Measurements from ENCODE around the gene SLC29A1. TPM values are rescaled to one million over a fixed set of nuclear protein-coding genes. Genes with fewer than 3 reads are reported as not detected.

Gene SLC29A1
- total and polyA plus RNA-seq, 4 donors = 19.1 to 42.7 (median 26.4) TPM

DNA sequence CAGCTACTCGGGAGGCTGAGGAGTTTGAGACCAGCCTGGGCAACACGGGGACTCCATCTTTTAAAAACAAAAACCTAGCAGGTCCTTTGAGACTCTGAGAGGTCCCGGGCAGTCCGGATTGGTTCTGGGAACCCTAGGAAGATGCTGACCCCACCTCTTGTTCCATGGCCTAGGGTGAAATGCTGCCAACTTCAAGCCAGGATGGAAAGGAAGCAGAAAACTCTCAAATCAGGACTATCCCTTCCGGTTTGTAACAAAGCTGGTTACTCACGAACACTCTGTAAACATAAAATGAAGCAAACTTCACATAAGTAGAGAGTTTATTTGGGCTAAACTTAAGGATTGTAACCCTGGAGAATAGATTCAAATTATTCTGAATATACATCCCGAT lies 36.8 kb upstream of the SLC29A1 start:
- no peak overlapping the region for H3K27ac ChIP-seq (ENCODE audit: low read depth in 1 of 2, low read length in 1 of 2)

DNA sequence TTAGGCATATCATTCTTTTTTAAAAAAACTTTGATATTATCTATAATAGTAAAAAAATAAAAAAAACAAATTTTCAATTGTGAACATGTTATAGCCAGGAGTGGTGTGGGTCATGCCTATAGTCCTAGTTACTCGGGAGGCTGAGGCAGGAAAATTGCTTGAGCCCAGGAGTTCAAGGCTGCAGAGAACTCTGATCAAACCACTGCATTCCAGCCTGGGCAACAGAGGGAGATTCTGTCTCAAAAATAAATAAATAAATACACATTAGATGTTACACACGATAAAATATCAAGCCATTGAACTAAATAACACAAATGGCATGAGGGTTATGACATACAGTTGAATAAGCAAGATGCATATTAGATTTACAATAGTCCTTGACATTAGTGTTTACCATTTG lies 34.6 kb upstream of the SLC29A1 start:
- WGBS, 2 donors = 84 to 91% methylated on average over 2 of the region's 2 CpGs
- Histone ChIP-seq H3K4me3 (no peak overlapping the region), H3K9ac (ENCODE audit: insufficient read depth in 1 of 2, low read length in 2 of 2) (no peak overlapping the region), H3K9me3 (ENCODE audit: control insufficient read depth in 4 of 4, insufficient read depth in 3 of 4, low read length in 3 of 4) (no peaks in the 10 kb centered on the region), H3K27me3 (ENCODE audit: control insufficient read depth in 3 of 3, insufficient read depth in 3 of 3, low read length in 2 of 3) (no peaks in the 10 kb centered on the region), H3K4me1 (ENCODE audit: control insufficient read depth in 5 of 5, insufficient read depth in 5 of 5, low read length in 5 of 5) (peaks cover 0 to 10% (median 0%) of the 10 kb centered on the region in 5 donors), H3K27ac (ENCODE audit: low read depth in 1 of 2, low read length in 1 of 2) (no peak overlapping the region), H3K36me3 (ENCODE audit: control insufficient read depth in 4 of 4, insufficient read depth in 4 of 4, low read length in 4 of 4) (no peaks in the 10 kb centered on the region)
- DNase-seq = no peak
- ATAC-seq (ENCODE audit: insufficient read depth, low FRiP score) = no peak
- TF ChIP-seq, protein P1, sequence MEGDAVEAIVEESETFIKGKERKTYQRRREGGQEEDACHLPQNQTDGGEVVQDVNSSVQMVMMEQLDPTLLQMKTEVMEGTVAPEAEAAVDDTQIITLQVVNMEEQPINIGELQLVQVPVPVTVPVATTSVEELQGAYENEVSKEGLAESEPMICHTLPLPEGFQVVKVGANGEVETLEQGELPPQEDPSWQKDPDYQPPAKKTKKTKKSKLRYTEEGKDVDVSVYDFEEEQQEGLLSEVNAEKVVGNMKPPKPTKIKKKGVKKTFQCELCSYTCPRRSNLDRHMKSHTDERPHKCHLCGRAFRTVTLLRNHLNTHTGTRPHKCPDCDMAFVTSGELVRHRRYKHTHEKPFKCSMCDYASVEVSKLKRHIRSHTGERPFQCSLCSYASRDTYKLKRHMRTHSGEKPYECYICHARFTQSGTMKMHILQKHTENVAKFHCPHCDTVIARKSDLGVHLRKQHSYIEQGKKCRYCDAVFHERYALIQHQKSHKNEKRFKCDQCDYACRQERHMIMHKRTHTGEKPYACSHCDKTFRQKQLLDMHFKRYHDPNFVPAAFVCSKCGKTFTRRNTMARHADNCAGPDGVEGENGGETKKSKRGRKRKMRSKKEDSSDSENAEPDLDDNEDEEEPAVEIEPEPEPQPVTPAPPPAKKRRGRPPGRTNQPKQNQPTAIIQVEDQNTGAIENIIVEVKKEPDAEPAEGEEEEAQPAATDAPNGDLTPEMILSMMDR (IDR thresholded peaks at IDR 0.05; ENCODE audit: control extremely low read depth, extremely low read depth) = no peak

More for the DNA sequence above, 36.8 kb upstream of the SLC29A1 start:
- WGBS, 2 donors = 70 to 84% methylated on average over 7 of the region's 7 CpGs
- Histone ChIP-seq H3K9me3 (ENCODE audit: control insufficient read depth in 4 of 4, insufficient read depth in 3 of 4, low read length in 3 of 4) (no peaks in the 10 kb centered on the region), H3K4me1 (ENCODE audit: control insufficient read depth in 5 of 5, insufficient read depth in 5 of 5, low read length in 5 of 5) (peaks cover 0 to 4% (median 0%) of the 10 kb centered on the region in 5 donors), H3K27me3 (ENCODE audit: control insufficient read depth in 3 of 3, insufficient read depth in 3 of 3, low read length in 2 of 3) (no peaks in the 10 kb centered on the region), H3K36me3 (ENCODE audit: control insufficient read depth in 4 of 4, insufficient read depth in 4 of 4, low read length in 4 of 4) (no peaks in the 10 kb centered on the region), H3K9ac (ENCODE audit: insufficient read depth in 1 of 2, low read length in 2 of 2) (no peak overlapping the region), H3K4me3 (no peak overlapping the region)
- TF ChIP-seq, protein P1 (IDR thresholded peaks at IDR 0.05; ENCODE audit: control extremely low read depth, extremely low read depth) = no peak
- DNase-seq (no peak), ATAC-seq (ENCODE audit: insufficient read depth, low FRiP score) (no peak)

DNA sequence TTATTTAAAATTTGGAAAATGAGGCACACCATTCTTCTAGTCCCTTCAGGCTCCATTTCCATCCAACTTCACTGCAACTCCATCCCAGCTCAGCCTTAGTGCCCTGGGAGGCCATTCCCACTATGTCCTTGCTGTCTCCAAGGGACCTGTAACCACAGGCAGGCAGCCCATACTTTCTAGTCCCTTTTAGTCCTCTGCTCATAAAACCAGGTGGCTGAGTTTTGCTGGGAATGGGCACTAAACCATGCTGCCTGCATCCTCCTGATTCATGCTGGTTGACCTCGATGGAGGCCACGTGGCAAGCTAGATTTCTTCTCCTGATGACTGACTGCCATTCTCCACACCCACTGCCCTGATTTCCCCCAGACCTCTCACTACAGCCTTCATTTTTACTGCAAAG lies 34.1 kb upstream of the SLC29A1 start:
- WGBS, 2 donors = 66 to 81% methylated on average over 2 of the region's 2 CpGs
- Histone ChIP-seq H3K9ac (ENCODE audit: insufficient read depth in 1 of 2, low read length in 2 of 2) (no peak overlapping the region), H3K36me3 (ENCODE audit: control insufficient read depth in 4 of 4, insufficient read depth in 4 of 4, low read length in 4 of 4) (no peaks in the 10 kb centered on the region), H3K4me3 (no peak overlapping the region), H3K9me3 (ENCODE audit: control insufficient read depth in 4 of 4, insufficient read depth in 3 of 4, low read length in 3 of 4) (no peaks in the 10 kb centered on the region), H3K27me3 (ENCODE audit: control insufficient read depth in 3 of 3, insufficient read depth in 3 of 3, low read length in 2 of 3) (no peaks in the 10 kb centered on the region), H3K27ac (ENCODE audit: low read depth in 1 of 2, low read length in 1 of 2) (no peak overlapping the region), H3K4me1 (ENCODE audit: control insufficient read depth in 5 of 5, insufficient read depth in 5 of 5, low read length in 5 of 5) (peaks cover 0 to 10% (median 0%) of the 10 kb centered on the region in 5 donors)
- TF ChIP-seq, protein P1 (IDR thresholded peaks at IDR 0.05; ENCODE audit: control extremely low read depth, extremely low read depth) = no peak
- DNase-seq (no peak), ATAC-seq (ENCODE audit: insufficient read depth, low FRiP score) (no peak)

DNA sequence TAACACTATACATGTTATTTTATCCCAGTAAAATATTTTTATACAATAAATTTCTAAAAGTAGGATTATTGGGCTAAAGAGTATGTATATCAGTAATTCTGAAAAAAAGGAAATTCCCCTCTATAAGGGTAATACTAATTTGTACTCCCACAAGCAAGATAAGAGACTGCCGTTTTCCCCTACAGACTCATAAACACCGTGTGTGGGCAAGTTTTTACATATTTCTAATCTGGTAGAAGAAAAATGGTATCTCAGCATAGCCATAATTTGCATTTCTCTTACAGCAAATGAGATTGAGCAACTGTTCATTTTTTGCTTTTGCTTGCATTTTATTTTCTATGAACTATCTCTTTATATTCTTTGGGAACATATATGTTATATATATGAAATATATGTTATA lies 32.7 kb upstream of the SLC29A1 start:
- no peak overlapping the region for H3K4me3 ChIP-seq
- no peak overlapping the region for H3K9ac ChIP-seq (ENCODE audit: insufficient read depth in 1 of 2, low read length in 2 of 2)
- H3K9me3 ChIP-seq (ENCODE audit: control insufficient read depth in 4 of 4, insufficient read depth in 3 of 4, low read length in 3 of 4) = no peaks in the 10 kb centered on the region
- WGBS, 2 donors = 39 to 53% methylated on average over 2 of the region's 2 CpGs
- no peak for DNase-seq
- ATAC-seq (ENCODE audit: insufficient read depth, low FRiP score) = no peak
- peaks cover 0 to 10% (median 0%) of the 10 kb centered on the region in 5 donors for H3K4me1 ChIP-seq (ENCODE audit: control insufficient read depth in 5 of 5, insufficient read depth in 5 of 5, low read length in 5 of 5)
- H3K27me3 ChIP-seq (ENCODE audit: control insufficient read depth in 3 of 3, insufficient read depth in 3 of 3, low read length in 2 of 3) = no peaks in the 10 kb centered on the region
- H3K36me3 ChIP-seq (ENCODE audit: control insufficient read depth in 4 of 4, insufficient read depth in 4 of 4, low read length in 4 of 4) = no peaks in the 10 kb centered on the region
- H3K27ac ChIP-seq (ENCODE audit: low read depth in 1 of 2, low read length in 1 of 2) = no peak overlapping the region
- TF ChIP-seq, protein P1 (IDR thresholded peaks at IDR 0.05; ENCODE audit: control extremely low read depth, extremely low read depth) = no peak

Data from lung (tissue), 12 donors.